ENCODE results near the gene TCF12. TPM values are rescaled to one million over a fixed set of nuclear protein-coding genes. Genes with fewer than 3 reads are reported as not detected.

TCF12 gene
- total RNA-seq, 1 experiment from 2014 or later: 76.7 TPM

- H3K4ac ChIP-seq (ENCODE audit: low read depth, low read length): no peak overlapping the region
- no peaks in the 10 kb centered on the region for H4K20me1 ChIP-seq (ENCODE audit: control insufficient read depth, insufficient read depth, insufficient read length)
- no peak overlapping the region for H3T11ph ChIP-seq (ENCODE audit: low read length)
- no peak overlapping the region for H3K56ac ChIP-seq (ENCODE audit: insufficient read length, low read depth, low read length)
- H2AK5ac ChIP-seq (ENCODE audit: insufficient read length, low read length): no peak overlapping the region
- H3K9me3 ChIP-seq (ENCODE audit: control insufficient read depth, low read depth, low read length): no peaks in the 10 kb centered on the region
- no peaks in the 10 kb centered on the region for H3K79me1 ChIP-seq (ENCODE audit: insufficient read depth, low read depth, low read length, poor library complexity, severe bottlenecking)
- H3K9me3 Mint-ChIP-seq: no peaks in the 10 kb centered on the region; a peak in 1 of 5 replicates
- no peak overlapping the region for H3K9ac ChIP-seq (ENCODE audit: extremely low read depth, insufficient read length, low read length)
- H4K8ac ChIP-seq (replicated peaks; ENCODE audit: insufficient read length, low read depth, low read length): no peak overlapping the region
- H3K79me2 ChIP-seq (ENCODE audit: insufficient read depth, low read length): no peaks in the 10 kb centered on the region
- H3K4me2 ChIP-seq (ENCODE audit: insufficient read depth, insufficient read length, low read length): no peak overlapping the region
- H3K4me1 ChIP-seq (ENCODE audit: insufficient read depth, low read length): peaks cover 3% of the 10 kb centered on the region; the same call in 1 of the 2 replicates
- H2BK15ac ChIP-seq (ENCODE audit: low read depth, low read length): no peak overlapping the region
- no peak overlapping the region for H4K5ac ChIP-seq (ENCODE audit: insufficient read length, low read depth, low read length)
- no peak overlapping the region for H3K23ac ChIP-seq (ENCODE audit: insufficient read length, low read depth, low read length)
- WGBS (ENCODE audit: extremely low coverage, insufficient read length, low lambda C conversion rate): no CpG with 5 or more reads among the region's 13 CpGs
- no peaks in the 10 kb centered on the region for H3K23me2 ChIP-seq (ENCODE audit: insufficient read length, low read depth, low read length, poor library complexity, severe bottlenecking)
- peaks cover 29 to 57% of the 10 kb centered on the region in 2 experiments for H3K4me1 Mint-ChIP-seq
- H3K36me3 Mint-ChIP-seq (ENCODE audit: insufficient read depth in 1 of 3, low read depth in 3 of 3): no peaks in the 10 kb centered on the region
- no peak overlapping the region for H2BK20ac ChIP-seq (ENCODE audit: low read depth, low read length, poor library complexity, severe bottlenecking)
- no peak overlapping the region for H2BK5ac ChIP-seq (ENCODE audit: insufficient read length, low read length)
- H3K27ac ChIP-seq (ENCODE audit: insufficient read length, low read depth, low read length): no peak overlapping the region
- H3K18ac ChIP-seq (ENCODE audit: insufficient read length, low read depth, low read length): no peak overlapping the region
- H2BK120ac ChIP-seq (ENCODE audit: low read depth, low read length, poor library complexity, severe bottlenecking): no peak overlapping the region
- DNase-seq: peak; percentile 52
- H2BK12ac ChIP-seq (ENCODE audit: insufficient read length, low read depth, low read length): no peak overlapping the region
- H3K14ac ChIP-seq (ENCODE audit: insufficient read depth, low read length): no peak overlapping the region
- no peak for TF ChIP-seq CTCF (conservative IDR thresholded peaks at IDR 0.05)
- peak overlapping the region in 2 of 3 experiments; percentile 7 to 18; a peak in 3 of 7 replicates for H3K27ac Mint-ChIP-seq
- no peak overlapping the region for H3K4me3 Mint-ChIP-seq
- no peak overlapping the region for H4K91ac ChIP-seq (ENCODE audit: insufficient read length, low read depth, low read length)
- no peak overlapping the region for H2AFZ ChIP-seq (ENCODE audit: low read length)
- no peaks in the 10 kb centered on the region for H3K27me3 ChIP-seq (ENCODE audit: insufficient read depth, low read length)
- H3K27me3 Mint-ChIP-seq (ENCODE audit: low read depth): no peaks in the 10 kb centered on the region
Observed at GRCh38 chr15:57321973-57322601, 403.6 kb downstream of the TCF12 start.

All from H9 (cell line).